GM19240 (cell line): ENCODE results near the gene FBXO31.

Experiments
- DNase-seq: peaks from one replicate; pipeline ENCODE4 v3.0.0; 2011; ENCODE audit warnings: low spot score; ENCODE audit not compliant: insufficient read length

The FBXO31 gene

GRCh38 chr16:87316450-87316922 is 67.1 kb downstream of the FBXO31 start:
- DNase-seq = no peak

DNA sequence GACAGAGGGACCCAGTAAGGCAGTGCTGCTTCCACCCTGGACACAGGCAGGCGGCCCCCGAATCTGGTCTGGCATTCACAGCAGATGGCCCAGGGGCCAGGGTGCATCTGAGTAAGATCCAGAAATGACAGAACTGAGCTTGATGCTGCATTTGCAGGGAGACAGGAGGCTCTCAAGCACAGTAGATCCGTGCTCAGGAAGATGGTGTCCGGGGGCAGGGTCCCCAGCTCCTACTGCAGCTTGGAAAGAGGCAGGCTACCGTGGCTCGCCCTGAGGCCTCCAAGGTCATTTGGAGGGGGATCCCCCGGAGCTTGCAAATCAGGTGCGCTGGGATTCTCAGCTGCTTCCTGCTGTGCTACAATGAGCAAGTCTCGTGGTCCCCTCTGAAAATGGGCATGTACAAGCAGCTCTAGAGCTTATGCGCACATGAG is 68.6 kb downstream of the FBXO31 start:
- no peak for DNase-seq

DNA sequence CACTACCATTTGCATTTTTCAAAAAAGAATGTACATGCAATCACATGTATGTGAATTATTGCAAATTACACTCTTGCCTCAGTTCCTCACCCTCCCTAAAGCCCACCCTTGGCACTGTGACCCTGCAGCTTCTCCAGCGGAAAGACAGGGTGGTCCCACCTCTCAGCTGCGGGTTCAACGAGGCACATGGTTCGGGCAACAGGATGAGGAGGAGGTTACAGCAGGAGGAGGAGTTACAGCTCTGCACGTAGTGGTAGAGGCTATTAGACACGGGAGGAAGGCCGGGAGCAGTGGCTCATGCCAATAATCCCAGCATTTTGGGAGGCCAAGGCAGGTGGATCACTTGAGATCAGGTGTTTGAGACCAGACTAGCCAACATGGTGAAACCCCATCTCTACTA is 71.6 kb downstream of the FBXO31 start:
- no peak for DNase-seq

GRCh38 chr16:87311387-87311786 is 72.2 kb downstream of the FBXO31 start:
- no peak for DNase-seq

DNA sequence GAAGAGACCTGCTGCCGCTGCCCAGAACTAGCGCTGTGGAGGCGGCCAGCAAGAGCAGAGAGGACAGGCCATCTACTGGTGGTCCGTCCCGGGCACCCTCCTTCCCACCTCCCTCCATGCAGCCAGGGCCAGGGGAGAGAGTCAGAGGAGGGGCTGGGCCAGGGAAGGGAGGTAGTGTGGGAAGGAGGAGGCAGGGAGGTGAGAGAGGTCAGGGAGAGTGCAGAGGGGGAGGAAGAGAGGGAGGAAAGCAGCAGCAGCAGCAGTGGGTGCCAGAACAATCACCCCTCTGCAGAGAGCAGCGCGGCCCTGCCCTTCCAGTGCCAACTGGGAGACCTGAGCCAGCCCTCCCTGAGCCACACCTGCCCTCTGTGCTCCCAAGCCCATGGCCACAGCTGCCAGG is 73.0 kb downstream of the FBXO31 start:
- no peak for DNase-seq

- DNase-seq = no peak
Measured at GRCh38 chr16:87309620-87310525, 73.7 kb downstream of the FBXO31 start.

GRCh38 chr16:87308826-87309225 is 74.8 kb downstream of the FBXO31 start:
- DNase-seq = no peak

GRCh38 chr16:87306516-87306915 is 77.1 kb downstream of the FBXO31 start:
- DNase-seq = no peak

GRCh38 chr16:87305505-87306391 is 77.8 kb downstream of the FBXO31 start:
- no peak for DNase-seq

GRCh38 chr16:87304951-87305350 is 78.6 kb downstream of the FBXO31 start:
- no peak for DNase-seq

DNA sequence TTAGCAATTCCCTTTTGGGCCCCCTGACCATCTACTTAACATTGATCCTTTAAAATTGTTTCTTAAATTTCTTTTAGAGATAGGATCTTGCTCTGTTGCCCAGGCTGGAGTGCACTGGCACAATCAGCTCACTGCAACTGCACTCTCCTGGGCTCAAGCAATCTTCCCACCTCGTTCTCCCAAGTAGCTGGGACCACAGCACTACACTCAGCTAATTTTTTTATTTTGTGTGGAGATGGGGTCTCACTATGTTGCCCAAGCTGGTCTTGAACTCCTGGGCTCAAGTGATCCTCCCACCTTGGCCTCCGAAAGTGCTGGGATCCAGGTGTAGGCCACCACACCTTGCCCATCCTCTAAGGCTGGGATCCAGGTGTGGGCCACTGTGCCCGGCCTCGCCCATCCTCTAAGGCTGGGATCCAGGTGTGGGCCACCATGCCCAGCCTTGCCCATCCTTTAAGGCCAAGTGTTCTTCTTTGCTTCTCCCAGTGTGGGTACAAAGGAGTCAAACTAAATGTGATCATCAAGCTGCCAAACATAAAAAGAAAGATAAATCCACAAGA is 79.5 kb downstream of the FBXO31 start:
- no peak for DNase-seq

DNA sequence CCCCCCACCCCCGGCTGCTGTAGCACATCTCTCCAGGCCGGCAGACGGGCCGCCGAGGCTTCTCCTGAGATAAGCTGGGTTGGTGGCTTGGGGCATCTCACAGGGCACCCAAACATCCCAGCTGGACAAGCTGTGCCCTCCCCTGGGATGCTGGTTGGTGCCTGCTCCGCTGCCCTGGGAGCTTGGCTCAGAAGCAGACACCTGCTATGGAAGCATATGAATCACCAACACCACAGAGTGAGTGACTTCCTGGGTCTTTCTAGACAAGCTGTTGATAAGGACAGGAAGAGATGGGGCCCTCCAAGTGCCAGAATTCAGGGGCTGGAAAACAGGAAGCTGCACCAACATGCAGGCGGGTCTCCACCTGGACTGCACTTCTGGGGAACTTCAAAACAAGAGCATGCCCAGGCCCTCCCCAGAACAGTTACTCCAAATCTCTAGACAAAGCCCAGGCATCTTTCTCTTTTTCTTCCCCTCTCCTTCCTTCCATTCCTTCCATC is 80.1 kb downstream of the FBXO31 start:
- no peak for DNase-seq

- no peak for DNase-seq
Measured at GRCh38 chr16:87298857-87299465, 84.6 kb downstream of the FBXO31 start.

DNA sequence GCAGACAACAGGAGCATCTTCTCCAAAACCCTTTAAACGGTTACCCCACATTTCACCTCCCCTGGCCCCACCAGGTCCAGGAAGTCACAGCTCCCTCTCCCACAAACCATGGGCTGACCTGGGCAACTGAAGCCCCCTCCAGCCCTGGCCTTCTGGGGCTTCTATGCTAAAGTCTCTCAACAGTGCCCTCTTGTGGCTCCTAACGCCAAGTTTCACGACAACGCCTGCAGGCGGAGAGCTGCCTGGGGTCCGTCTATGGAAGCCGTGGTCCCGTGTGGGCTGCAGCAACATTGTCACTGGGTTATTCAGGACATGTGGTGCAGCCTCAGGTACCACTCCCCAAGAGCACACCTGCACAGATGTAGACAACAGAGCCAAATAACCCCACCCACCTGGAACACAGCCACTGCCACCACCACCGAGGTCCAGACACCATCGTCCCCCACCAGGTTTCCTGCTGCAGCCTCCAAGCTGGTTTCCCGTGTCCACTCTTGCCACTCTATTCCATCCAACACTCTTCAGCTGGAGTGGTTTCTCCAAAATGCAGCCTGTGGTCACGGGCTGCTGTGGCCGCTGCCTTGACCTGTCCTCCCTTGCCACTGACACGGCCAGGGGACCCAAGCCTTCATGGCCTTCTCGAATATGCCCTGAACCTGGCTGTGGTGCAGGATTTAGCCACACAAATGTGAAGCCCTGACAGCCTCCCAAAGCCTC is 85.5 kb downstream of the FBXO31 start:
- DNase-seq = no peak

- DNase-seq = no peak
Measured at GRCh38 chr16:87297407-87297806, 86.2 kb downstream of the FBXO31 start.

DNA sequence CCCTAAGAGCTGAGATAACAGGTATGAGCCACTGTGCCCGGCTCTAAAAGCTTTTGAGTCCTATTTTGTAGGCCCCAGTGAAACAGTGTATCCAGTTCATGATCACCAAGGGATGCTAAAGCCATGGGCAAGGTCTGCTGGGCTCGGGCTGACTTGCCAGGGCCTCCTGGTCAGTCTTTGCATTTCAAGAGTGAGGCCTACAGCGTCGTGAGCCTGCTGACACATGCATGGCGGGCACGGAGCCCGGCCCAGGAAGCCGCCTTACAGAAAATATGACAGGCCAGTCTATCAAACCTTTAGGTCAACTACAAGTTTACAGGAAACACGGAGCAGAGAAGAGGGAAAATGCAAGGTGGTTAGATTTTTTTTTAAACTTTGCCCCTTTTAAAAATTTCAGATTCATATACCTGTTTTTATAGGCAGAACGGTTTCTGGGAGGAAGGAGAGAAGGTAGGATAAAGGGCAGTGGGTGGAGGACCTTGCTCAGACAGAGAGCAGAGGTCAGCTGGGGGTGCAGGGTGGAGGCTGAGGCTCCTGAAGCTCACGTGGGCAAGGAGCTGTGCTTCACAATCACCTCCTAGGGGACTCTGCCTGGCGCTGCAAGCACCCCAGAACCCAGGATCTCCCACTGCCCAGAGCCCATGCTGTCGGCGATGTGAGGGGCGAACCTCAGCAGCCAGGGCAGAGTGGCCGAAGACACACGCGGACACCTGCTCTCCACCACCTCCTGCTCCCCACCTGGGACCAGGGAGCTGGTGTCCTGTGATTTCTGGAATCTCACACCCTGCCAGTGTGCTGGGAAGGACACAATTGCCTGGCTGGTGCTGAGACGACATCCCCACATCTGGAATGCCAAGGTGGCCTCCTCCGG is 87.7 kb downstream of the FBXO31 start:
- DNase-seq = no peak

GRCh38 chr16:87295259-87295658 is 88.3 kb downstream of the FBXO31 start:
- DNase-seq = no peak

- no peak for DNase-seq
Measured at GRCh38 chr16:87293990-87294389, 89.6 kb downstream of the FBXO31 start.

DNA sequence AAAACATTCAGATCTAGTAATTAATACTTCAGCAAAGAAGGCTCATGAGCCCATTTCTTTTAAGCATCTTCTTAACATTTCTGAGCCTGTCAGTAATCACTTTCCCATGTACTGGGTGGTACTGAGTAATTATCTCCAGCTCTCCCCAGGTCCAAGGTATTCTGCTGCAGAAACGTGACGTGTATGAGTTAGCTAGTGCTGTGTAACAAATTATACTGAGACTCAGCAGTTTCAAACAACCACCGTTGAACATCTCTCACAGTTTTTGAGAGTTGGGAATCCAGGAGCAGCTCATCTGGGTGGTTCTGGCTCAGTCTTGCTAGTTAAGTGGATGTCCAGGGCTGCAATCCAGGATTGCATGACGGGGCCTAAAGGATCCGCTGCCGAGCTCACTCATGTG is 91.6 kb downstream of the FBXO31 start:
- DNase-seq = no peak
